HG02870 (cell line): ENCODE measurements around the gene SLC25A47.

ENCODE experiments used
- ATAC-seq: cut with Tn5 transposase; IDR thresholded peaks from one replicate; pipeline ENCODE4 v1.9.1; 2021; ENCODE audit warnings: mild to moderate bottlenecking, moderate library complexity; ENCODE audit not compliant: unreplicated experiment

The SLC25A47 gene

DNA sequence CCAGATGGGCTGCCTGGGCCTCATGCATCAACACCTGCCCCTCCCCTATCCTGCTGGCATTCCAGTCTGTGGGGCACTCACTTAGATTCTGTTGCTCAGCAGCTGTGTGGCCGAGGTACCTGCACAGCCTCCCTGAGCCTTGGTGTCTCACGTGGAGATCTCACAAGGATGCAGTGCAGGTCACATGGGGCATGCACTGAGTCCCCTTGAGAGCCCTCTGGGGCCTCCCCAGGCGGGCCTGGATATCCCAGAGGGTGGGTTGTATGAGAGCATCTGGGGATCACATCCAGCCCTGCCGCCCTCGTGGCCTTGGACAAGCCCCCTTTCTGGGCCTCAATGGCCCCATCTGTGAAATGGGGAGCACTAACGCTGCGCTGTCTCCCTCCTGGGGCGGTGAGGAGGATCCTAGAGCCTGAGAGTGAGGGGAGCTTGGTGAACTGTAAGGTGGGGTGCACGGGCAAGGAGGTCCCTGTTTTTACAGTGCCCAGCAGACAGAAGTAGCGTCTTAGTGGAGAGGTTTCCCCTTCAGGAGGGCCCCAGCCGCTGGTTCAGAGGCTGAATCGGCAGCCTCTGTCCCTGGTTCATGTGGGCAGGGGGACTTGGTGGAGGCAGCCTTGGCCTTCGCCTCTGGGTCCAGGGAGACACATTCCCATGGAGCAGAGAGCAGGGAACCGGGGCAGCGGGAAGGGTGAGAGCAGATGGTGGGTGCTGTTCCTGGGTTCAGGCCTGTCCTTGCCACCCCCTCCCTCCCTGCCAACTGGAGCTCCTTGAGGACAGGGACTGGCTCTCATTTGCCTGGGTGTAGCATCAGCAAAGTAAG is 791 bp upstream of the SLC25A47 start:
- ATAC-seq: no peak

DNA sequence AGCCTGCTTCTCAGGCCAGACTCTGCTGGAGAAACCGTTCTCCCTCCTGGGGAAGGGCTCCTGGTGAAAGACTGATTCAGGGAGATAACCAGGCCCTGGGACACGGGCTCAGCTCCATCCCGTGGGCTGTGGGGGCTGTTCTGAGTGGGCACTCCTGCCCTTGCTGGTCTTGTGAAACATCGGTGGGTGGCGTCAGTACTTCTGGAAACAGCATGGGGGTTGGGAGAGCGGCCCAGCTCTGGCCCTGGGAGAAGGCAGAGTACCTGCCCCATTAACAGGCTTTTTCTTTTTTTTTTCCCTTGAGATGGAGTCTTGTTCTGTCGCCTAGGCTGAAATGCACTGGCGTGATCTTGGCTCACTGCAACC is 786 bp downstream of the SLC25A47 start:
- ATAC-seq: no peak

DNA sequence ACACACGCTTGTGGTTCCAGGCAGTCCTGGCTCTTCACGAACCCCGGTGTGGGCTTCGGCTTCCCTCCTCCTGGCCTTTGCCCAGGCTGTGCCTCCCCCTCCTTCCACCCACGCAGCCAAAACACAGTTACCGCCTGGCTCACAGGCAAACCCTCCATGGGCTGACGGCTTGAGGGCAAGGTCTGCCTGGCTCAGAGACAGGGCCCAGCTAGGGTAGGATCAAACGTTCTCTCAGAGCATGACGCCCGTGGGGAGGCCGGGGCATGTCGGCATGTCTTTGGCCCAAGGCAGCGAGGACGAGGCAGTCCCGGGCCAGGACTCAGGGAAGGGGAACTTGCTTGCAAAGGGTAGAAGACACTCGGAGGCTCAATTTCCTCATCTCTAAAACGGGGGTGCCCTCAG is 2.1 kb downstream of the SLC25A47 start:
- no peak for ATAC-seq

DNA sequence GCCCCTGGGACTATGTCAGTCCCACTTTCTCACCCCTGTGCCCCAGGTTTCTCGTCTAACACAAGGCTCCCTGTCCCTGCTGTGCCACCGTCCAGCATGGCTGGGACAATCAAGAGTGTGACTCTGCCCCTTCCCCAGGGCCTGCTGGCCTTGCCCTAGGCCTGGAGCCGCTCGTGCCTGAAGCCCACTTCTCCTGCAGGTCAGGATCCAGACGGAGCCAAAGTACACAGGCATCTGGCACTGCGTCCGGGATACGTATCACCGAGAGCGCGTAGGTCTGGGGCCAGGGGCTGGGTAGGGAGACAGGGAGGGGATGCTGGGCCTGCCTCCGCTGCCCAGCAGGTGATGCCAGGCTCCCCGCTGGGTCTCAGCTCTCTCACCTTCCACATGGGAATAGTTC is 2.8 kb downstream of the SLC25A47 start:
- no peak for ATAC-seq

DNA sequence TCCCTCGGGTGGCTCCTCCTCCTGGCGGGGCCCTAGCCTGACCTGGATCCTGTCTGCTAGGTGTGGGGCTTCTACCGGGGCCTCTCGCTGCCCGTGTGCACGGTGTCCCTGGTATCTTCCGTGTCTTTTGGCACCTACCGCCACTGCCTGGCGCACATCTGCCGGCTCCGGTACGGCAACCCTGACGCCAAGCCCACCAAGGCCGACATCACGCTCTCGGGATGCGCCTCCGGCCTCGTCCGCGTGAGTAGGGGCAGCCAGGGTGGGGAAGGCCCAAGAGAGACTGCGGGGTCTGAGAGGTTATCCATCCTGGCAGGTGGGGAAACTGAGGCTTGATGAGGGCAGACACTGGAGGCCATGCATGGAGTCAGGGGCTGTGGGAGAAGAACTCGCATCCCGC is 4.0 kb downstream of the SLC25A47 start:
- ATAC-seq: no peak

DNA sequence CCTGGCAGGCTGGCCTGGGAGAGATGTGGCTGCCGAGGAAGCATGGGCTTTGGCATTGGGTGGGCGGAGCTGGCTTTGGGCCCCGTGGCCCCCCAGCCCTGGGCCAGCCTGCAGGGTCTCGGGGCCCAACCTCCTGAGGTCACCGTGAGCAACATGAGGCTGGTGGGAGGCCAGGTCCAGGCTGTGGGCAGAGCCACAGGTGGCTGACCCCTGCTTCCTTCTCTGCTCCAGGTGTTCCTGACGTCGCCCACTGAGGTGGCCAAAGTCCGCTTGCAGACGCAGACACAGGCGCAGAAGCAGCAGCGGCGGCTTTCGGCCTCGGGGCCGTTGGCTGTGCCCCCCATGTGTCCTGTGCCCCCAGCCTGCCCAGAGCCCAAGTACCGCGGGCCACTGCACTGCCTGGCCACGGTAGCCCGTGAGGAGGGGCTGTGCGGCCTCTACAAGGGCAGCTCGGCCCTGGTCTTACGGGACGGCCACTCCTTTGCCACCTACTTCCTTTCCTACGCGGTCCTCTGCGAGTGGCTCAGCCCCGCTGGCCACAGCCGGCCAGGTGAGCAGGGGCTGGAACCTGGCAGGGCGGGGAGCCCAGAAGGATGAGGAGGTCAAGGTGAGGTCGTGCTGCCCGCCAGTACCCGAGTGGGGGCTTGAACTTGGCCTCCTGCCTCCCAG is 5.5 kb downstream of the SLC25A47 start:
- no peak for ATAC-seq

DNA sequence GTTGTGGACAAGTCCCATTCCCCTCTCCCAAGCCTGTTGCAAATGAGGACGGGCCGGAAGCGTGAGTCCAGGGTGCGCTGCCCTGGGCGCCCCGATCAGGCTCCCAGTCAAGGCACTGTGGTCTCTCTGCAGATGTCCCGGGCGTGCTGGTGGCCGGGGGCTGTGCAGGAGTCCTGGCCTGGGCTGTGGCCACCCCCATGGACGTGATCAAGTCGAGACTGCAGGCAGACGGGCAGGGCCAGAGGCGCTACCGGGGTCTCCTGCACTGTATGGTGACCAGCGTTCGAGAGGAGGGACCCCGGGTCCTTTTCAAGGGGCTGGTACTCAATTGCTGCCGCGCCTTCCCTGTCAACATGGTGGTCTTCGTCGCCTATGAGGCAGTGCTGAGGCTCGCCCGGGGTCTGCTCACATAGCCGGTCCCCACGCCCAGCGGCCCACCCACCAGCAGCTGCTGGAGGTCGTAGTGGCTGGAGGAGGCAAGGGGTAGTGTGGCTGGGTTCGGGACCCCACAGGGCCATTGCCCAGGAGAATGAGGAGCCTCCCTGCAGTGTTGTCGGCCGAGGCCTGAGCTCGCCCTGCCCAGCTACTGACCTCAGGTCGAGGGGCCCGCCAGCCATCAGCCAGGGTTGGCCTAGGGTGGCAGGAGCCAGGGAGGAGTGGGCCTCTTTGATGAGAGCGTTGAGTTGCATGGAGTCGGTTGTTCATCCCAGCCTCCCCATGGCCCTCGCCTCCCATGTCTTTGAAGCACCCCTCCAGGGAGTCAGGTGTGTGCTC is 6.3 kb downstream of the SLC25A47 start:
- ATAC-seq: no peak

DNA sequence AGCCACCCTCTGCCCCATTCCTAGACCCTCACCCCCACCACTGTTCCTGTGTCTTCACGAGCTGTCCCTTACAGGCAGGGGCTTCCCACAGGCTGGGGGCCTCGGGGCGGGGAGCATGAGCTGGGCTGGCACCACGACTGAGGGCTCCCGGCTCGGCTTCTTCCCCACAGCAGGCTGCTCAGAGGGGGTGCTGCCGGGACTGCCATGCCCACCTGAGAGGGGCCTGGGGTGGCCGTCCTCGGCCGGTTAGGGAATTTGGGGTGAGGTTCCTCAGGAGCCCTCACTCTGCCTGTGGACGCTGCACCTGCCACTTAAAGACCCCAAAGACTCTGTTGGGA is 6.8 kb downstream of the SLC25A47 start:
- ATAC-seq: no peak

DNA sequence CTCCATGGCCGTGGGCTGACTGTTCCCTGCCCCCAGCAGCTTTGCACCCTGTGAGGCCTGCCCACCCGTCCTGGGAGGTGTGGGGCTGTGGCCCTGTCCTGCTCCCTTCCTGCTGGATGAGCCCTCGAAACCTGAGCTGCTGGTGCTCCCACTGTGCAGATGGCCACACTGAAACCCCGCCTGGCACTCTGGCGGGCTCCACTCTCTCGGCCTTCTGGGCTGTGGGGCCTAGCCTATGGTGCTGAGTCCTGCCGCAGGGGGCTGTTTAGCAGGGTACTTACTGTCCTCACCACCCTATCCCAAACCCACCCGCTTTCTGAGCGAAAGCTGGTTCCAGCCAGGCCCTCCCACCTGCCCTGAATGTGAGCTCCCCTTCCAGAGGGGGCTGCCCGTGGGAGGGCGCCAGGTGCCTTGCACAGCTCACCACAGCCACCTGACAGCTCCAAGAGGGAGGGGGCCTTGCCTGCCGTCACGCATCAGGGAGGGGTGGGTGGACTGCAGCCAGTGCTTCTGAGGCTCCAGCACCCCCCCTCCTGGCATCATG is 7.3 kb downstream of the SLC25A47 start:
- no peak for ATAC-seq

DNA sequence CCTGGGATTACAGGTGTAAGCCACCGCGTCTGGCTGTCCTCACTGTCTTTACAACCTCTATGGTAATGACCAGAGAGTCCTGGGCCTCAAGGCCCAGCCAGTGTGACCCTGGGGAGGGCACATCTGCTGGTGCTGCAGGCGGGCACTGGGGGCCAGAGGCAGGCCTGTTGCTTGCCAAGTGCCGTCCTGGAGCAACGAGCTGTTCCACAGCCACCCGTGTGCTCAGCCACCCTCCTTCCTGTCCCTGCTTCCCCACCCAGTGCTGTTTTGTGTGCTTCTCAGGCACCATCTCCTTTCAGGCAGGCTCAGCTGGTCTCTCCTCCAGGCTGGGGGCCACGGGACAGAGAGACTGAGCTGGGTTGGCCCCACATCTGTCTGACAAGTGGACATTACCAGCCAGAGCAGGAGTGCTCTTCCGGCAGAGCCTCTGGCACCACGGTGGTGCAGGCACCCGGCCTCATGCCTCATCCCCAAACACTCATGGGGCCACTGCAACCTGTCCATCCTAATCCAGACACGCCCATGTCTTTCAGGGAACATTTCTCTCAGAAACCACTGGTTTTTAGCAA is 9.0 kb downstream of the SLC25A47 start:
- no peak for ATAC-seq

DNA sequence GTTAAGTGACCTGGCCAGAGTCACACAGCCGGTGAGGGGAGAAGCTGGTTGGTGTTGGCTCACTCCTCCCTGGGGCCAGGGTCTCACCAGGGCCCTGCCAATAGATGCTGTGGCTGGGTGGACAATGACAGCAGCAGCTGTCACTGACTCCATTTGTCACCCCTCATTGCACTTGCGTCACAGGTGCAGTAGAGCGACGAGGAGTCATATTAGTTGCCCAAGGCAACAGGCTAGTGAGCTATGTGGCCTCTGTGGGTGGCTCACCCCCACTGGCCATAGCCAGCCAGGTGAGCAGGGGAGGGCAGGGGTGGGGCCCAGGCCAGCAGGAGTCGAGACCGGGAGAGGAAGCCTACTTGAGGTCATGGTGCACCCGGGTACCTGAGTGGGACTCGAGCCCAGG is 9.7 kb downstream of the SLC25A47 start:
- ATAC-seq: no peak

DNA sequence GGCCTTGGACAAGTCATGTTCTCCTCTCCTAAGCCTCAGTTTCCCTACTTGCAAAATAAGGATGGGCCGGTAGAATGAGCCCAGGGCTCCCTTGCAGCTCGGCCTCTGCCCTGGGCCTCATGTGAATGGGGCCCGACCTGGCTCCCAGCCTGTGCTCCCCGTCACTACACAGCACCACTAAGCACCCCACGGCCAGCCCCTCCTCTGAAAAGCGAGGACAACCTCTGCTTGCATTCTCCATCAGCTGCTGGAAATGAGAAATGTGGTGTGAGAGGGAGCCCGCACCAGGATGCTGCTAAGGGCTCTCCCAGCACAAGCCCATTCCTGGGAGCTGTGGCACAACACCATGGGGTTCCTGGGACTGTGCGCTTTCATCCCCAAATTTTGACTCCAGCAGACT is 10.2 kb downstream of the SLC25A47 start:
- ATAC-seq: no peak

DNA sequence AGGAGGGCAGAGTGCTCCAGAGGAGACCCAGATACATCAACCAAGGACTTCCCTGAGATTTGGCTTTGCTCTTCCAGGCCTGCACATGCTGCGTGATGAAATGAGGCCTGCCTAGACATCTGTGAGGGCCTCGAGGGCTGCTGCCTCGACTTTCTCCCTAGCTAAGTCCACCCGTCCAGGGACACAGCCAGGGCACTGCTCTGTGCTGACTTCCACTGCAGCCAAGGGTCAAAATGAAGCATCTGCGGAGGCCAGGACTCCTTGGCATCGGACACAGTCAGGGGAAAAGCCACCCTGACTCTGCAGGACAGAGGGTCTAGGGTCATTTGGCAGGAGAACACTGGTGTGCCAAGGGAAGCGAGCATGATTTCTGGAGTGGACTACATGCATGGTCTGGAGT is 10.7 kb downstream of the SLC25A47 start:
- ATAC-seq: no peak

DNA sequence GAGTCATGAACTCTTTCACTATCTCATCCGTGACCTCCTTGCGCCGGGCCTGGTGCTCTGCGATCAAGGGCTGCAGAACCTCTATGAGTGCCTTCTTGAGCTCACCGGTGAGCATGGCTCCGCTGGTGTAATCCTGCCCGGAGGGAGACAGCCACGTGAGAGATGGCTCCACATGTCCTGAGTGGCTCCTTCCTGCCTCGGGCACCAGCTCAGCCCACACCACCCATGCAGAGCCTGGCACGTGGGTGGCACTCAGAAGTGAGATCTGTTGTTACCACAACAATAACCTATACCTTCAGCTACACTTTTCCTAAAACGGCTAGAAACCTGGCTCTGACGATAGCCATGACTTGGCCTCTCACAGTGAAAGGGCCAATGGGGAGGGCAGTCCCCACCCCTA is 11.8 kb downstream of the SLC25A47 start:
- ATAC-seq: no peak

DNA sequence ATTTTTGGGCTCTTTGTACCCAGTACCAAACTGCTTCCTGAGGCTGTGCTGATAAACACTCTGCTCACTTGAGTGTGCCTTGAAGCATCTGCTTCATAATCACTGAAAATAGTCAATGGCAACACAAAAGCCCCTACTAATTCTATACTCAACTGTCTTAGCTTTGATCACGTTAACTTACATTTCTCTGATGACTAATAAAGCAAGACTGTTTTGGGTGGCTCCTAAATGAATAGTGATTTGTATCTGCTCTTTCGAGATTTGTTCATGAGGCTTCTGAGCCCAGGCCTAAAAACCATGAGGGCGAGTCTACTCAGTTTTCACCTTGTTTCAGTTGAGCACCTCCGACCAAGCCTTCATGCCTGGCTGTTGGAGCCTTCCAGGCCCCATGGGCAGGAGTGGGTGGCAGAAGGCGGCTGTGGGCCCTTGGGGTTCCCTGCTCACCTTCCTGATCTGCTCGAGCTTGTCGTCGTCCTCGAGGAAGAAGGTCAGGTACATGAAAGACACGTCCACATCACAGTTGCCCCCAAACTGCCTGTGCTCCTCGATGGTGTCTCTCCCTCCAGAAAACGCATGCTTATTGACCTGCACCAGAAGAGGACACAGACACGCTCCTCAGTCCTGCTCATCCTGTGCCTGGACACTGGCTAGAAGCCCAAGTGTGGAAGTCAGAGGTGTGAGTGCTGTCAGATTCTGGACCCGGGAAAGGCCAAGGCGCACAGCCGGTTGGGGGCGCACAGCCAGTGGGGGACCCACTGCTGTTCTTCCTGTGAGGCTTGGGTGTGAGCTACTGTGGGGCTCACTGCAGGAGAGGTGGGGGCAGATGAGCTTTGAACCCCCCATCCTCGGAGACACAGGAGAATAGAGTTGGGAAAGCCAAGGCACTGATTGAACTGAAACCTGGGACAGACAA is 13.7 kb downstream of the SLC25A47 start:
- ATAC-seq: peak; percentile 47

DNA sequence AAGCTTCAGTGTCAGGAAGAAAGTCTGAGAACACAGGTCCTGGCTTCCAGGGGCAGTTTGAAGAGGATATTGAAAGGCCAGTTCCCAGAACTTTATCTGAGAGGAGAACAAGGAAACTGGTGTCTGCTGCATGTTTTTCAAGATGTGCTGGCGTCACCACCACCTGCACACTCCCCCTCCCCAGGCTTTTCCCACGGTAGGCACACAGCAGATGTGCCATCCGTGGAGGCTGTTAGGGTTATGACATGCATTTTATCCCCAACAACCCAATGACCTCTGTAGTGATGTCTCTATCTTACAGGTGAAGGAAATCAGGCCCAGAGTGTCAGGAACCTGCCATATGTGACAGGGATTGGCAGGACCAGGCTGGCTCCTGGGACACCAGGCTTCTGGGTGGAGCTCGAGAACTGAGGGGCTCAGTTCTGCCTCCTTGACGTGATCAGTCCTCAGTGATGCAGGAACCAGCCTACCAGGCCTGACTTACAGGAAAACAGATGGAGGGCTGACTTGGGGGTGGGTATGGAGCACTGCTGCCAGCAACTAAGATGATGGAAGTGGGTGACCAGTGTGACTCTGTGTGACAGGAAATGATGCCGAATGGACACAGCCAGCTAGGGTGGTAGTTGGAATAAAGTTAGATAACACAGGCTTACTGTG is 16.8 kb downstream of the SLC25A47 start:
- ATAC-seq: no peak

DNA sequence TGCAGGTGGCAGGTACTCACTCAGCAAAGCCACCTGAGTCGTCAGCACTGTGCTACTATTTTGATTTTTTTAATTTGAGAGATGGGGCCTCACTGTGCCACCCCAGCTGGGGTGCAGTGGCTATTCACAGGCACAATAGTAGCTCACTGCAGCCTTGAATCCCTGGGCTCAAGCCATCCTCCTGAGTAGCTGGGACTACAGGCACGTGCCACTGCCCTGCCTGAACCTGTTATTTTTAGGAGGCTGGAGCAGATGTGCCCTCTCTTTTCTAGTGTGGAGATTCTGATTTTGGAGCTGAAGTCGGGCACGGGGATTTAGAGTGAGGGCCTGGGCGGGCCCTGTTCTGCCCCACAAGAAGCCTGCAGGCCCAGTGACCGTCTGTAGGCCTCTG is 17.3 kb downstream of the SLC25A47 start:
- ATAC-seq: no peak

DNA sequence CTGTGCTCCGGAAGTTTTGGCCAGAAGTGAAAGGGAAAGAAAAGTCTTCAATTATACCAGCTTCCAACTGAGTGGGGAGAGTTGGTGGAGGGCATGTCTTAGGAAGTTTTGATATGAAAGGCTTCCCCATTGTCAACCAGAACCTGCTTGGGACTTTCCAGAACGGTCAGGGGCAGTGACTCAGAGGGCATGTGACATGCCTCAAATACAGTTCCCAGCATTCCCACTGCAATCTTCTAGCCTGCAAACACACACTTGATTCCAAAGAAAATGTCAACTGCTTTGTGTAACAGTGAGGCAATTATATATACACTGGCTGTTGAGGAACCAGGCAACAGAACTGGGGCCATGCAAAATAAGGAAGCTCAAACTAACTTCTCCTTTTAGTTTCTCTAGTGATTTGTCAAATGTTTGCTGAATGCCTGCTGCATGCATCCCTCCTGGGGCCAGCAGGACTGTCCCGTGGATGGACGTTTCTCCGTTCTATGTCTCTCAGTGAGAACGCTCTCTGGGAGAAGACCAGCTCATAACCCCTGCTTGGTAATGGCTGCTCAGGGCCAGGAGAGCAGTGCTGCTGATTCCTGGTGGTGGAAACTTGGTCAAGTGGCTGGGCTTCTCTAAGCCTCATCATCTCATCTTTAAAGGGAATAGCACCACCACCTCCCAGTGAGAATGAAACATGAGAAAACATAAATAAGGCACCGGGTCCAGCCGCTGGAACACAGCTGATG is 18.3 kb downstream of the SLC25A47 start:
- peak; percentile 52 for ATAC-seq

DNA sequence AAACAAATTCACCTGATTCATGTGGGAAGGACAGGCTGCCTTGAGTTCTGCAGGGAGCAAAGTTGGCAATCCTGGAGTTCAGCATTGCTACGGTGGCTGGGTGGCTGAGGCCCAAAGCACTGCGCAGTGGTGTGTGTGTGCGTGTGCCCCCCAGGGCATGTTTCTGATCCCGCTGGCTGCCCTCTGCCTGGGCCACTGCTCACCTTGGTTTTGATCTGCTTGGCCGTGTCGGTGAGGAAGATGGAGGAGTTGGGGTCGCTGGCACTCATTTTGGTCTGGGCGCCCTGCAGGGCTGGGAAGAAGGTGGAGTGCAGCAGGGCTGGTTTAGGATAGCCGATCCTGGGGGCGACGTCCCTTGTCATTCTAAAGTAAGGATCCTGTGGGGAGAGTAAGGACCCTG is 19.1 kb downstream of the SLC25A47 start:
- ATAC-seq: no peak
